GM23248 (cell line): ENCODE results near the gene LARP6. TPM values are rescaled to one million over a fixed set of nuclear protein-coding genes. Genes with fewer than 3 reads are reported as not detected.
A peak's percentile ranks its signal among the peaks of the same experiment; 100 is the strongest.

Experiments
- DNase-seq: peaks from one replicate; pipeline ENCODE4 v3.0.0-alpha.2; 2015
- H2AFZ ChIP-seq: fragments of 200-600 bp; sonication (generic); 2 replicates; pipeline ENCODE4 v1.6.1; 2016; ENCODE audit warnings: antibody characterized with exemption
- H3F3A ChIP-seq: fragments of 200-600 bp; sonication (generic); 2 replicates; pipeline ENCODE4 v1.6.1; 2016; ENCODE audit warnings: mild to moderate bottlenecking, antibody characterized with exemption, mixed run types; ENCODE audit not compliant: insufficient read depth
- H3K27ac ChIP-seq: fragments of 200-600 bp; sonication (generic); 2 replicates; pipeline ENCODE4 v1.5.1; 2016; ENCODE audit warnings: mild to moderate bottlenecking
- H3K27me3 ChIP-seq: fragments of 200-600 bp; sonication (generic); replicated peaks from 2 replicates; pipeline ENCODE4 v1.6.1; 2016; ENCODE audit warnings: mild to moderate bottlenecking; ENCODE audit not compliant: insufficient read depth
- H3K36me3 ChIP-seq: fragments of 200-600 bp; sonication (generic); 2 replicates; pipeline ENCODE4 v1.6.1; 2016; ENCODE audit warnings: low read depth, mild to moderate bottlenecking
- H3K4me1 ChIP-seq: fragments of 200-600 bp; sonication (generic); 2 replicates; pipeline ENCODE4 v1.6.1; 2016; ENCODE audit warnings: mild to moderate bottlenecking; ENCODE audit not compliant: insufficient read depth
- H3K4me2 ChIP-seq: fragments of 200-600 bp; sonication (generic); one replicate; pipeline ENCODE4 v1.6.1; 2016; ENCODE audit warnings: mild to moderate bottlenecking; ENCODE audit not compliant: unreplicated experiment
- H3K4me3 ChIP-seq: fragments of 200-600 bp; sonication (generic); 2 replicates; pipeline ENCODE4 v1.5.1; 2016; ENCODE audit warnings: mild to moderate bottlenecking
- H3K79me2 ChIP-seq: fragments of 200-600 bp; sonication (generic); 2 replicates; pipeline ENCODE4 v1.6.1; 2016; ENCODE audit warnings: mild to moderate bottlenecking; ENCODE audit not compliant: insufficient read depth
- H3K9ac ChIP-seq: fragments of 200-600 bp; sonication (generic); 2 replicates; pipeline ENCODE4 v1.6.1; 2016; ENCODE audit warnings: mild to moderate bottlenecking
- H3K9me2 ChIP-seq: fragments of 200-600 bp; sonication (generic); 2 replicates; pipeline ENCODE4 v1.6.1; 2016; ENCODE audit warnings: mixed run types, mild to moderate bottlenecking, moderate library complexity; ENCODE audit not compliant: insufficient read depth
- H3K9me3 ChIP-seq: fragments of 200-600 bp; sonication (generic); one replicate; pipeline ENCODE4 v1.6.1; 2017; ENCODE audit warnings: low read depth
- H4K20me1 ChIP-seq: fragments of 200-600 bp; sonication (generic); 2 replicates; pipeline ENCODE4 v1.6.0; 2016; ENCODE audit not compliant: insufficient read depth
- EZH2 ChIP-seq: fragments of 200-600 bp; sonication (generic); IDR thresholded peaks from 2 replicates; pipeline ENCODE4 v1.6.1; 2018; ENCODE audit warnings: antibody characterized with exemption, mild to moderate bottlenecking; ENCODE audit not compliant: insufficient read depth, poor library complexity, severe bottlenecking
- EZH2phosphoT487 ChIP-seq: fragments of 200-600 bp; sonication (generic); IDR thresholded peaks from 2 replicates; pipeline ENCODE4 v1.6.1; 2018; ENCODE audit warnings: antibody characterized with exemption, moderate library complexity, mild to moderate bottlenecking, low read depth; ENCODE audit not compliant: insufficient read depth
- WGBS, 2 experiments: methylation state at CpG; one replicate each; pipeline ENCODE4 v1.1.6; 2015 to 2017; ENCODE audit warnings: low lambda C conversion rate in 2 of 2, low coverage in 1 of 2; ENCODE audit errors: missing lambda C conversion rate in 2 of 2; 5-methylcytosine and 5-hydroxymethylcytosine counted together
- in situ Hi-C: fragments of 300-500 bp; cut with MboI; formaldehyde crosslinking; loops from 2 replicates; pipeline ENCODE4 v1.15.0; 2020
- polyA plus RNA-seq: library from polyadenylated mRNA; unstranded; fragments of >200 nt; fragmentation: Nextera tagmentation; extraction: Ambion mirVana; gene quantifications from 2 replicates; pipeline ENCODE4 v1.2.1, GENCODE V29; 2016
- total RNA-seq: library from RNA; depleted of rRNA; stranded (reverse); fragments of >200 nt; shearing (Covaris generic); gene quantifications from 2 replicates; pipeline ENCODE4 v1.2.3, GENCODE V29; 2014

The LARP6 gene
- total and polyA plus RNA-seq, 2 experiments from 2014 or later: 104 to 110 TPM

DNA sequence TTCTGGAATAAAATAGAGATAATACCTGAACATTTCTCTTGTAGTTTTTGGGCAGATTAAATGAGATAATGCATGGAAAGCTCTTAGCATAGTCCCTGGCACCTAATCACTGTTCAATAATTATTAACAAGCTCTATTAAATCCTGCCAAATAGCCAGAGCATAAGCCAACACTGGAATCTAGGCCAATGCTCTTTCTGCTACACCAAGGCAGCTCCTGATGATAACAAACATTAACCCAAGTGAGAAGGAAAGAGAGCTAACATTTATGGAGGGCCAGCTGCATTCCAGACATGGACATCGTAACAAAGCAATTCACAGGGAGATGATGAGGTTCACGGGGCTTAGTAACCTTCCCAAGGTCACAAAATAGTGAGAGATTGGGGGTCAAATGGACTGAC lies 23.3 kb downstream of the LARP6 start:
- H4K20me1 ChIP-seq: no peaks in the 10 kb centered on the region
- H3K27ac ChIP-seq: no peak overlapping the region
- H3K9ac ChIP-seq: no peak overlapping the region
- TF ChIP-seq EZH2phosphoT487: no peak
- H3K79me2 ChIP-seq: peaks cover 46% of the 10 kb centered on the region
- DNase-seq: no peak
- WGBS, 2 experiments: 36 to 42% methylated on average over 2 of the region's 2 CpGs
- no peak overlapping the region for H3K4me3 ChIP-seq
- in situ Hi-C loops: no loop called here
- no peaks in the 10 kb centered on the region for H3K27me3 ChIP-seq
- H2AFZ ChIP-seq: no peak overlapping the region
- H3F3A ChIP-seq: peaks cover 47% of the 10 kb centered on the region
- H3K9me2 ChIP-seq: no peaks in the 10 kb centered on the region
- H3K36me3 ChIP-seq: peaks cover 23% of the 10 kb centered on the region
- H3K9me3 ChIP-seq: no peaks in the 10 kb centered on the region
- H3K4me2 ChIP-seq: no peak overlapping the region
- H3K4me1 ChIP-seq: peaks cover 61% of the 10 kb centered on the region

DNA sequence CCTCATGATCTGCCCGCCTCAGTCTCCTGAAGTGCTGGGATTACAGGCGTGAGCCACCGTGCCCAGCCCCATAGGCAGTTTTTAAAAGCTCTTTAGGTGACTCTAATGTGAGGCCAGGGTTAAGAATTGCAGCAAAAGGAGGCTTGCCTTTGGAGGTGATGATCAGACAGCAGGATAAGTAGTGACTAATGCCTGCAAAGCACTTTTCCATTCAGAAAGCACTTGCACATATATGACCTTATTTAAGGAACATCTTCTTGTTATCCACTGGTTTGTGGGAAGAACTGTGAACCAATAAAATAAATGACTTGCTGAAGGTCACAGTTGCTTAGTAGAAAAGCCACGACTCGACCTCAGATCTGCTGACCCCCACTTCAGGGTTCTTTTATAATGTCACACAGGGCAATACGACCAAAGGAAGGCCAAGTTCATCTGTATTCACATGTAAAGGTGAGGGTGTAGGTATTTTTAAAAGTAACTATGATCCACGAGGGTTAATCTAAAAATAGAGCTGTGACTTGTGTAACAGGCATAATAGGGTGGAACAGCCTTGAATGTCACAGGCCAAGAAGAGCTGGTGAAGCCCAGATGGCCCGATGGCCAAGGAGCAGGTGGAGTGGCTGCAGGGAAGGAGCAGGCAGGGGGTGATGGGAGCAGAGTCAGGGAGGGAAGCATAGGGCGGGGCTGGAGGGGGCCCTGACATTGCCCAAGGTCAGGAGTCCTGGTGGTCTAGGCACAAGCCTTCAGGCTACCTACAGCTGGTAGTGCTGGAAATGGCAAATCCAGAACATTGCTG lies 24.4 kb downstream of the LARP6 start:
- in situ Hi-C loops: no loop called here
- Histone ChIP-seq H3K27me3 (no peaks in the 10 kb centered on the region), H3K9me2 (no peaks in the 10 kb centered on the region), H3K4me2 (no peak overlapping the region), H3K36me3 (peaks cover 23% of the 10 kb centered on the region), H4K20me1 (no peaks in the 10 kb centered on the region), H3K4me3 (no peak overlapping the region), H3K27ac (0 out of 2 replicates have a peak overlapping the region, but pooled peaks have one; percentile 44), H3F3A (peaks cover 37% of the 10 kb centered on the region), H3K9me3 (no peaks in the 10 kb centered on the region), H2AFZ (no peak overlapping the region), H3K4me1 (peaks cover 66% of the 10 kb centered on the region), H3K79me2 (peaks cover 46% of the 10 kb centered on the region), H3K9ac (no peak overlapping the region)
- WGBS, 2 experiments: 81 to 83% methylated on average over 8 to 9 of the region's 9 CpGs
- TF ChIP-seq EZH2: no peak
- TF ChIP-seq EZH2phosphoT487: no peak
- DNase-seq: peak; percentile 51

- Histone ChIP-seq H3K4me2 (peak overlapping the region; percentile 50), H3K9ac (no peak overlapping the region), H3K27ac (peak overlapping the region; percentile 44), H3K4me3 (no peak overlapping the region), H3K36me3 (peaks cover 18% of the 10 kb centered on the region), H3K9me2 (no peaks in the 10 kb centered on the region), H3K79me2 (peaks cover 46% of the 10 kb centered on the region), H3F3A (peaks cover 20% of the 10 kb centered on the region), H3K27me3 (no peaks in the 10 kb centered on the region), H4K20me1 (no peaks in the 10 kb centered on the region), H2AFZ (no peak overlapping the region), H3K4me1 (peaks cover 48% of the 10 kb centered on the region), H3K9me3 (no peaks in the 10 kb centered on the region)
- WGBS, 2 experiments: 37% methylated on average over 6 of the region's 6 CpGs
- TF ChIP-seq EZH2 (no peak), EZH2phosphoT487 (no peak)
- in situ Hi-C loops: no loop called here
- DNase-seq: no peak
Observed at GRCh38 chr15:70827721-70828120, 26.2 kb downstream of the LARP6 start.

- TF ChIP-seq EZH2phosphoT487 (no peak), EZH2 (no peak)
- Histone ChIP-seq H3K27ac (peak overlapping the region; percentile 88), H3K36me3 (peaks cover 8% of the 10 kb centered on the region), H4K20me1 (no peaks in the 10 kb centered on the region), H3F3A (peaks cover 13% of the 10 kb centered on the region), H3K9me2 (no peaks in the 10 kb centered on the region), H3K9ac (peak overlapping the region; percentile 60), H3K79me2 (peaks cover 40% of the 10 kb centered on the region), H3K4me3 (no peak overlapping the region), H3K9me3 (no peaks in the 10 kb centered on the region), H3K27me3 (no peaks in the 10 kb centered on the region), H2AFZ (peak overlapping the region; percentile 53), H3K4me2 (peak overlapping the region; percentile 50), H3K4me1 (peaks cover 48% of the 10 kb centered on the region)
- in situ Hi-C loops: no loop called here
- peak; percentile 95 for DNase-seq
- 2 to 3% methylated on average over 3 of the region's 3 CpGs for WGBS, 2 experiments
Observed at GRCh38 chr15:70826634-70827033, 27.3 kb downstream of the LARP6 start.
